ENCODE data around the gene TMOD2.

TMOD2 gene

DNA sequence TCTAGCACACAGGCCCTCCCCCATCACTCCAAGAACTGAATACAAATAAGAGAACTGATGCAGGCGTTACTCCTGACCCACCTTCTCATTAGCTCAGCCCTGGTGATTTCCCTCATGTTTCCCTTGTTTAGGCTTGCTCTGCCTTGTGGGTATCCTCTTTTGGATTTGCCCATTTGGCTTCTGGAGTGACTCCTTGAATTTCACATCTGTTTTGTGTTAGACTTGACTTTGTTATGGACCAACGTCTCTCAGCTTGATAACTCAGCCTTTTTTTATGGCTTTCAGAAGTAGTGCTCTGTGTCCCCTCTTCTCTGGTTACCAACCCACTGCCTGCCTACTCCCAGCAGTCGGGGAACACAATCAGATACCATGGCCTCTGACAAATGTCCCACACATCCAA is 66.8 kb downstream of the TMOD2 start:
- DNase-seq (ENCODE audit: low spot score) = no peak

DNA sequence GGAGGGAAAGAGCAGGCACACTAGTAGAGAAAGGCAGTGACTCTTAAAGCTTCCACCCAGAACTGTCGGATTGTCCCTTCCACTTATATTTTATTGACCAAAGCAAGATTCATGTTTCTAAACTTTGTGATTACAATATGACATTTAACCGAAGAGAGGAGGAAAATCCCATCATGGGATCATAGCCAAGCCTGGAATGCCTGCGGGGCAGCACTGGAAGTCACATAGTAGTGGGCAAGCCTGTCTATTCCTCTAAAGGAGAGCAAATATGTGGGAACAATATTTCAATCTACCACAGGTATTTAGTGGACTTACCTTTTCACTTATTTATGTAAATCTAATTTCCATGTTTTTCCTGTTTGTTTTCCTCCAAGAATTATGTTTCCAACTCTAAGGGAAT is 74.3 kb downstream of the TMOD2 start:
- DNase-seq (ENCODE audit: low spot score) = no peak

DNA sequence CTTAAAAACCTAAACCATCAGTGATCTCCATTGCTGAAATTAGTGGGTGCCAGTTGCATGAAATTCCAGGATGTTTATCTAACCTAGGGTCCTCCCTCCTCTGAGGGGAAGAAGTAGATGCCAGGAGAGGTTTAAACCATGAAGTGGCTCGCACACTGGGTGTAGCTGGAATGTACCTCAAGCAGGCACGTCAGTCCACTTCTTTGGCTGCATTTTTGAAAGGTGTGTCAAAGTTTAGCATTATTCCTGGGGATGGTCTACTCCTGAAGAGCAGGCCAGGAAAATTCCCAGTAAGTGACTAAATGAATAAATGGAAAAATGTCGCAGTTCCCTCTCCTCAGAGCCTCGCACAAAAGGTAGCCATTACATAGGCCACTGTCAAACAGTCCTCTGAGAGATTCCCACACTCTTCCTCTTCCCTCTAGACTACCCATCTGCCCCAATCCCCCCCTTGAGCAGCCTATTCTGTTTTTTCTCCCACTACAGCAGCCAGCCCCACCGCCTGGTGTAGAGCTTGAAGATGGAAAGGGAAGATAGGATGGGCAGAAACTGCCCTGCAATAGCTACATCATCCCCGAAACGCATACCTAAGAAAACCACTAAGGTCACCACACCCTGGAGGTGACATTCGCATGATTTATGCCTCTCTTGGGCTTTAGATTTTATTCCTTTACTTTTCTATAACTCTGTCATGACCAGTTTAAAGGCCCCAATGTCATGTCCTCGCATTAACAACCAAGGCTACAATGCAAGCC is 77.4 kb downstream of the TMOD2 start:
- no peak for DNase-seq (ENCODE audit: low spot score)

DNA sequence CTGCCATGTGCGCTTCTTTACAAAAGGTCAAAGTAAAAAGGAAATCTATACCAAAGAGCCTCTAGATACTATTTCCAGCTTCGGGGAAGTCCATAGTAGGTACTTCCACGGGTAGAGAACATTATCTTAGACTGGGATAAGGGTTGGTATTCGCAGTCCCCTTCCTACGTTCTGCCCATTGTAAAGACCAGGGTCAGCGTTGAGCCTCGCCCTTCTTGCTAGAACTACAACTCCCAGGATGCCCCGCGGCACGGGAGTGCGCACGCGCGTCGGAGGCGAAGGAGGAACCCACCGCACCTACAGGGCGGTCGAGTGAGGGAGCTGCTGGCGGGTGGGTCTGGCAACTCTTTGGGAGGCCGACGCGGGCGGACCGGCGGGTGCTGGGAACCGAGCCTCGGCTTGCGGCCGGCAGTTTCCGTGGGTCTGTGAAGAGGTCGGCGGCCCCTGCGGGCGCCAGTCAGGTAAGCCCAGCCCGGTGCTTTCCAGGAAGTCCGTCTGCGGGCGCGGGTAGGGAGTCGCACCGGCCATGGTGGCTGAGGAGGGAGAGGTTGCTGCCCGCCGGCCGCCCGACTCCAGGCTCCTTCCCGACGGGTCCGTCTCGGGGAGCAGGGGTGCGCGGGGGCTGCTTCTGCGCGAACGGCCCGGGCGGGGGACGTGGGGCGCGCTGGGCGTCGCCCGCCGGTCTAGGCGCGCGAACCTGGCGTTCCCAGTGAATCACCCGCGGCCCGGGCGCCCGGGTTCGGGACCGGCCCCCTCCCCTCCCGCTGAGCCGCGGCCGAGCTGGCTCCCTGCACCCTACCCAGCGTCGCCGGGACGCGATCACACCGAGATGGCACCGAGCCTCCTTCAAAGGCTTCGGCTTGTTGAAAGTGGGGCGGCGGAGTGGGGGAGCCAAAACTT is 78.2 kb downstream of the TMOD2 start, which contains the start of gene TMOD3:
TMOD3 (plus strand) TSS at position 278 of the 900 bp plus-strand sequence. CDS start 33,232 bp downstream, outside the sequence.
- peak; percentile 85 for DNase-seq (ENCODE audit: low spot score)

DNA sequence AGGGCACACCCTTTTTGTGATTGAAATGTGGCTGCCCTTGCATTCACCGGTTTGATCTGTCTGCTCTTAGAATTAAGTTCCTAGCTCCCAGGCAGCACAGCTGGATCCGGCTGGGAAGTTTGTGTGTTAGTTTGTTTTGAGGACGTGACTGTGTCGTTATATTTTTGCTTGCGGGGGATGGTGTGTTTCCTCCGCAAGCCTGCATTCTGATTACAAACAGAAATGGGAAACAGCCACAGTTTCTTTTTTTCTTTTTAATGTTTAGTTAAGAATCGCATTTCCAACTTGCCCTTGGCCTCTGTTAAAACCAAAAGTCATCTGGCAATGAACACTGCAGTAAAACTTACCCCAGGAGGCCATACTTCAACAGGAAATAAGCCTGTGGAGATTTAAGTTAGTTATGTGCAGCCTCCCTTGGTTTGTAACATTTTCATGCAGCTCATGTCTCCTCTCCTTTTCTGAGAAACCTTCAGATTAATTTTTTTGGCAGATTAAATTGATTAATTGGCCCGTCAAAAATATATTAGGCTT is 78.9 kb downstream of the TMOD2 start:
- DNase-seq (ENCODE audit: low spot score) = peak; percentile 36

DNA sequence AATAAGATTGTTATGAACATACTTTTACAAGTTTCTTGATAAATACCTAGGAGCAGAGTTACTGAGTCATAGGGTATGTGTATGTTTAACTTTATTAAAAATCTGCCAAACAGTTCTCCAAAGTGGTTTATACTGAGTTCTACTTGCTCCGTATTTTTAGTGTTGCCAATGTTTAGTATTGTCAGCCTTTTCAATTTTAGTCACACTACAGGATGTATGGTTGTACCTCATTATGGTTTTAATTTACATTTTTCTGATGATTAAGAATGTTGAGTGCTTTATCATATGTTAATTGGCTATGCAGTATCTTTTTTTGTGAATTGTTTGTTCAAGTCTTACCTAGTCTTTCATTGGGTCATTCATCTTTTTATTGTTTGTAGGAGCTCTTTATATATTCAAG is 82.4 kb downstream of the TMOD2 start:
- DNase-seq (ENCODE audit: low spot score) = no peak

DNA sequence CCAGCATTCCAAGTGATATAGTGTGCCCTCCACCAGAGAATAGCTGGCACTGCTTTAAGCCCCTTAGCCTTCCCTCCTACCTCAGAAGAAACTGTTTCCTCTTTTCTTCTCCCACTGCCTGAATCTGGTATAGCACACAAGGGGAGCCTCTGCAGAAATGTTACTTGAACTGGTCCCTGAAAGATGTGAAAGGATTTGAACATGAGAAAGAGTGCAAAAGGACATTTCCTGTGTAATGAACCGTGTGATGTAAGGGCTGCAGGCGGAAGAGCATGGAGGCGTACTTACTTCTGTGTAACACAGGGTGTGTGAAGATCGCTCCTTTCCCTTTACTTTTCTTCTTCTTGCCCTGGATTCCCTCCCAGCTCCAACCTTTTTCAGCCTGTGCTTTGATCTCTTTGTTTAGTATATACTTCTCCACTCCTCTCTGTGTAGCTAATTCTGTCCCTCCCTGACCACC is 86.4 kb downstream of the TMOD2 start:
- no peak for DNase-seq (ENCODE audit: low spot score)

DNA sequence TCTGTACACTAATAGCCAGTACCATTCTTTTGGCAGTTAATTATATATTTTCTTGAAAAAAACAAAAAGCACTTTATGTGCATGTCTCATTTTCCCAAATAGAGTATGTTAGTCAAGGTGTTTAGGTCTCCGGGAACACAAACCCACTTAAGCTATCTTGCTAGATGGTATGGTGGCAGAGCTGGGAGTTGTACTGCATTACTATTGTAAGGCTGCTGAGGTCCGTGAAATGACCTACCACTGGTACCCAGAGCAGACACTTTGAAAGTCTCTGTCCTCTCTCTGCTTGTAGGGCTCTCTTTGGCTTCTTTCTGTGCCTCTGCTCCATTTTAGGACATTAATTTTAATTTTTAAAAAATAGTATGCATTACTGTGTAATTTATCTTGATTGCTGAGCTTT is 86.9 kb downstream of the TMOD2 start:
- no peak for DNase-seq (ENCODE audit: low spot score)

DNA sequence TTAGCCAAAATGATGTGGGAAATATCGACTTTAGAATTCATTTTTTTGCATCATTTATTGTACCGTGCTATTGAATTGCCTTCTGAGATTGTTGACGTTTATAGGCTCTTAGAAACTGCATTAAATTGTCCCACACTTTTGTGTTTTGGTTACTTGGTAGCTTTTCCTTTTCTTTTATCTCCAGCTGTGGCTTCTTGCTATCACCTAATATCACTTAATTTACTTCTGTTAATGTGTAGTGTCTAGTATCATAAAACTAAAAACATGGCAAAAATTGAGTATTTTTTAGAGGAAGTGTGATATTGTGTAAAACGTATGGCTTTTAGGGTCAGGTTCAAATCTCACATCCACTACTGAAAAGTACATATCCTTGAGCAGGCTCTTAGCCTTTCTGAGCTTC is 89.3 kb downstream of the TMOD2 start:
- no peak for DNase-seq (ENCODE audit: low spot score)

DNA sequence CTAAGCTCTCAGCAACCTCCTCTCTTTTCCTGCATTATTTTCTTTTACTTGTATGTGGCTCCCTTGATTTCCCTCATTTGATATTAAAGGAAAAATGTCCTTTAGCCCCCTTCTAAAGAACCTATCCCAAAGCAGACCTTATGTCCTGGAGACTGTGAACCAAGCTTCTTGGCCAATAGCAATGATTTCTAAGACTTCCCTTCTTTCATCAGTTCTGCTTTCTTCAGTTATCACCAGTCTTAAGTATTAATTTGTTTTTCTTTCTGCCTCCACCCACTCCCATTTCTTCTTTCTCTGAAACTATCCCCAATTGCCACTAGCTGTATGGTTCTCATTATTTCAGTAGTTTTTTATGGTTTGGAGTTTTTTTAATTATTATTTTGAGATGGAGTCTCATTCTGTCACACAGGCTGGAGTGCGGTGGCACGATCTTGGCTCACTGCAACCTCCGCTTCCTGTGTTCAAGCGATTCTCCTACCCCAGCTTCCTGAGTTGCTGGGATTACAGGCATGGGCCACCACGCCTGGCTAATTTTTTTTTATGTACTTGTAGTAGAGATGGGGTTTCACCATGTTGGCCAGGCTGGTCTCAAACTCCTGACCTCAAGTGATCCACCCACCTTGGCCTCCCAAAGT is 90.1 kb downstream of the TMOD2 start:
- DNase-seq (ENCODE audit: low spot score) = no peak

DNA sequence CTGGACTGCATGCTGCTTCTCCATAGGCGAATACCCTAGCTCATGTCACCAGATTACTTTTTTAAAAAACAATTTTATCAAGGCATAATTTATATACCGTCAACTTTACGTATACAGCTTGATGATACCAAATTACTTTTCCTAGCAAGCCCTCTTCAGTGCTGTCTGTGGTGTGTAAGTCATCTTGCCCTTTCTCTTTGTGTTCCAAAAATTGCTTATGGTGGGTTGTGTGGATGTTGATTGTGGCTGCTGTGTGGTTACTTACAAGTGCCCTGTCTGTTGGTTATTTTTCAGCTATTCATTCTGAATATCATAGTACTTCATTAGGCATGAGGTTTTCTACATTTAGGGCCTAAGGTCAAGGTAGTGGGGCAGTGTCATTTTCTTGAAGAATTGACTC is 90.9 kb downstream of the TMOD2 start:
- DNase-seq (ENCODE audit: low spot score) = no peak

DNA sequence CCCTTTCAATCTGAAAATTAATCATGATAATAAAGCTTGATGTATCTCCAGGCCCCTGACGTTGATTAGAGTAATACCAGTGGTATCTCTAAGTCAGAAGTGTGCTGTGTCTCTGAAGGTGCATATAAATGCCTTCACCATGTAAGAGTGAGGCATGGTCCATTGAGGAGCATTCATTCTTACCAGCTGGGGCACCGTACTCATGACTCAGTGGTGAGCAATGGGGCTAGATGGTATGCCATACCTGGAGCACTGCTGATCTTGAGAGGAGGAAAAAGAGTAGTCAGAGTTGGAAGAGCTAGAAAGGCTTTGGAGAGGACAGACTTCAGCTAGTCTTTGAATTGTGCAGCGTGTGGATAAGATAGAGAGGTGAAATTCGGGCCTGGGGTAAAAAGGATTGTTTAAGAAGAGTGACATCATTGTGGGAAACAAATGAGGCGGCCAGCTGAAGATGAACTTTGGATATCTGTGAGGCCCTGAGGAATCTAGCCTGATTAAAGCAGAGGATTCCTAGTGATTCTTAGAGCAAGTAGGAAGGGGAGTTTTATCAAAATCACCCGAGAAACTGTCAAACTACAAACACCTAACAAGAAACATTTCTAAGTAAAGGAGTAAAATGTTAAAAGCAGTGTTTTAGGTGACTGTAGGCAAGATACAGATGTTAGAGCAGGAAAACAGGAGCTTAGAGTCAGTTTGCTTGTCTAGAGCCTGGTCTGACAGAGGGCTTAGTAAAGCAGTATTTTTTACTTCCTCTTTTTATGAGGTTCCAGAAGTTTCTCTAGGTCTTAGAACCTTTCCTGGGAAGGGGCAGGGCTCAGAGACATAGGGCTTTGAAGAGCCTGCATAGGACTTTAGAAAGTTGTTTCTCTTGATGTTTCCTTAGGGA is 91.7 kb downstream of the TMOD2 start:
- no peak for DNase-seq (ENCODE audit: low spot score)

DNA sequence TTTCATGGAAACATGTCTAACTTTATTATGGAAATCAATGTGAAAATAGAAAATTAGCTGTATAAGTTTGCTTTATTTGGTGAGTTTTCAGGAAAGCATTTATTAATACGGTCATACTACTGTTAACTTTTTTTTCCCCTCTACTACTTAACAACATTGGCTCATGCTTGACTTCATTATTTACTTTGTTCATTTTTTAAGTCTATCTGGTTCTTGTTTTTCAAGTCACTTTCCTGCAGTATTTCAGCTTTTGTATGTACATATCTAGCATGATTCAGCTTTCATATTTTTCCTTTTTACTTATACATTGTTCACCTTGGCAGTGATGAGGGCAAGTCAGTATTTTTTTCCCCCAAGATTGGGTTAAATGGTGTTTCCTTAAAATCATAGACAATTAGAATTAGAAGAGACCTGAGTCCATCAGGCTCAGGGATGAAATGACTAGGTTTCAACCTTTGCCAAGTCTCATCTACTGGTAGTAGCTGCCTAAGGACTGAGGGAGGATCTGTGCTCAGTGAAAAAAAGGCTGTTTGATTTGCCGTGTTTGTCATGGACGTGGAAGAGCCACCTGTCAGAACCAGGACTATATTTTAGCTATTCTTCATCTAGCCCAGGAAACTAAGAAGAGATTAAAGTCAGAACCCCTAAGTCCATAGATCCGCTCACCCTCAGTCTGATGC is 93.5 kb downstream of the TMOD2 start:
- no peak for DNase-seq (ENCODE audit: low spot score)

DNA sequence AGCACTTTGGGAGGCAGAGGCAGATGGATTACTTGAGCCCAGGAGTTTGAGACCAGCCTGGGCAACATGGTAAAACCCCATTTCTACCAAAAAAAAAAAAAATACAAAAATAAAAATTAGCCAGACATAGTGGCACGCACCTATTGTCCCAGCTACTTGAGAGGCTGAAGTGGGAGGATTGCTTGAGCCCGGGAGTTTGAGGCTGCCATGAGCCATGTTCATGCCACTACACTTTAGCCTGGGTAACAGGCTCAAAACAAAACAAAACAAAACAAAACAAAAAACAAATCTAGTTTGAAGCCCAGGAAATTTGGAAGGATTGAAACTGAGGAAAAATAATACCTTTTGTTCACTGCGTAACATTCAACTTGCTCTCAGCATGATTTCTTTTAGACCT is 94.7 kb downstream of the TMOD2 start:
- DNase-seq (ENCODE audit: low spot score) = no peak

DNA sequence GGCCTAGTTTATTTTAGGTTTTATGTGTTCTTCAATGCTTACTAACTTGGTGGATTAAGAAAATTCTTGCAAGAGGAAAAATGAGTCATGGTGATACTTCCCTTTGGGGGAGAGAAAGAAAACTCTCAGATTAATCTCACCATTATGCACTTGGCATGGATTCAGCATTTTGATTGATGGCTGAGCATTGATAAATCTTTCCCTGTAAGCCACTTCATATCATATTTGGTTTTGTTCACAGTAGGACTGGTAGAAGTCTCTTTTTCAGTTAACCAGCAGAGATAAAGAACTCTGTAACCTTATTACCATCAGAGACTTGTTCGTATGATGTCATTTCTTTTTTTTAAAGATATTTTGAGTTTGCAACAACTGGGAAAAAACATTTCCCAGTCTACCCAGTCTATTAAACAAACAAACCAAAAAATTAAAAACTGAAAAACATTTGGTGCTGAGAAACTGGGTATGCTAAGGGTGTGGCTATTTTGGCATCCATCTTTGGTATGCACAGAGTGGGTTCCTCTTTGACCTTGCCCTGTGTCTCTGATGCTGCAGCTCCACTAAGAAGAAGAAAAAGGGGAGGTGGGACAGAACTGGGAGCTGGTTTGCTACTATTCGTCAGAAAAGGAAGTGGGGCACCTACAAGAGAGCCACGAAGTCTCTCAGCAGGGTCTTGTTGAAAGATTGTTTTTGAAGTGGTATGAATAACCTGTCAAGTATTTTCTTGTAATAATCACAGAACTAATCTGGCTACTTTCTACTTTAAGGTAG is 95.2 kb downstream of the TMOD2 start:
- DNase-seq (ENCODE audit: low spot score) = no peak

DNA sequence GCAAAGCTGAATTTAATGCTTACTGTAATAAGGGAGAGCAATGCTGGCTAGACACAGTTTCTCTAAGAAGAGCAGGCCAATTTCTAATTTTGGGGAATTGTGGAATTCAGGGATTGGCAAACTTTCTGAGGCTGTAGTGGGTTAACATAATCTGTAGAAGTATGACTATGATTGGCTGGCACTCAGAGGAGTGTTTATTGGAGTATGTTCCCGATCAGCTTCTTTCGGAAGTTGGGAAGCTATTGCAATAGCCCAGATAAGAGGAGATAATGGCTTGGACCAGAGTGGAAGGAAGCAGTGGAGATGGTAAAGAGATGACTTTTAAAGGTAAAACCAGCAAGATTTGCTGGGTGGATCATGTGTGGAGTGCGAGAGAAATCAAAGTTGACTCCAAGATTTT is 97.4 kb downstream of the TMOD2 start:
- no peak for DNase-seq (ENCODE audit: low spot score)

DNA sequence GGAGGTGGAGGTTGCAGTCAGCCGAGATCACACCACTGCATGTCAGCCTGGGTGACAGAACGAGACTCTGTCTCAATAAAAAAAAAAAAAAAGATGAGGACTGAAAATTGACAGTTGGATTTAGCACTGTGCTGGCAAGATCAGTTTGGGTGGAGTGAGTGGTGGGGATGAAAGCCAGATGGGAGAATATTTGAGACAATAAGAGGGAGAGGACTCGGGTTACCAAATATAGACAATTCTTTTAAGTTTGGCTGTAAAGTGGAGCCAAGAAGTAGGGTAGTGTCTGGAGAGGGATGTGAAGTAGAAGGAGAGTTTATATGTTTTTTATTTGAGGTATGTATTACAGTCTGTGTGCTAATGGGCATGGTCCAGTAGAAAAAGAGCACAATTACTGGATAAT is 98.5 kb downstream of the TMOD2 start:
- DNase-seq (ENCODE audit: low spot score) = no peak

DNA sequence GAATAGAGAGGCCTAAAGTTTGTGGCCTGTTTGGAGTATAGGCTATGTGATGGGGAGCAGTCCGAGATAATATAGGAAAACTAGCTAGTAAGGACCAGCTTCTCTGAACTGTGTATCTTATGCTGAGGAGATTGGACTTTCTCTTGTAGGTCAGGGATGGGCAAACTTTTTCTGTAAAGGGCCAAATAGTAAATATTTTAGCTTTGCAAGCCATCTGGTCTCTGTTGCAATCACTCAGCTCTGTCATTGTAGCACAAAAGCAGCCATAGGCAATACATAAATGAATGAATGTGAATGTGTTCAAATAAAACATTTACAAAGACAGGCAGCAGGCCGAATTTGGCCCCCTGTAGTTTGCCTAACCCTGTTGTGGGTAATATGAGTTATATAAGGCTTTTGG is 102.6 kb downstream of the TMOD2 start:
- no peak for DNase-seq (ENCODE audit: low spot score)

DNA sequence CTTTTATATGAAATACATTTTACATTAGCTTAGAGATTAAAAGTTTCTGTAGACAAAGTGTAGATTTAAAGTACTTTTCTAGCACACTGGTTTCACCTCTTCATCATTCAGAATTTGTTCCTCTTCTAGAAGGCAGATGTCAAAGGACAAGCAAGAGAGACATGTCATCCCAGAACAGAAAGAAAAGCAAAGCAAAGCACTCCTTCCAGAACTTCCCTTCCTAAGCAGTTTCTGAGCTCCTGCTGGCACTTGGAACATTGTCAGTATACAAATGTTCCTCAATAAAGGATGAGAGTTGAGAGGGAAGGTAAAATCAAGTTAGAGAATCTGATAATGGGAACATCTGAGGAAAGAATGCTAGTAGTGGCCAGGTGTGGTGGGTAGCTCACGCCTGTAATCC is 104.2 kb downstream of the TMOD2 start:
- no peak for DNase-seq (ENCODE audit: low spot score)
